HFF-Myc (cell line): ENCODE results near the gene PIEZO1.

Source experiments
- DNase-seq: peaks from one replicate; pipeline ENCODE4 v3.0.0-alpha.2; 2011; ENCODE audit warnings: low read depth; ENCODE audit errors: extremely low read depth
- H3K4me3 ChIP-seq: replicated peaks from 2 replicates; pipeline ENCODE4 v1.5.1; 2011; ENCODE audit warnings: low read depth, mild to moderate bottlenecking, control low read depth, low read length
- TF ChIP-seq, protein P1 (sequence below): IDR thresholded peaks from 2 replicates; pipeline ENCODE4 v1.5.1; 2012; ENCODE audit warnings: mild to moderate bottlenecking, low read depth, low read length, control low read depth; ENCODE audit errors: missing control alignments

The PIEZO1 gene

DNA sequence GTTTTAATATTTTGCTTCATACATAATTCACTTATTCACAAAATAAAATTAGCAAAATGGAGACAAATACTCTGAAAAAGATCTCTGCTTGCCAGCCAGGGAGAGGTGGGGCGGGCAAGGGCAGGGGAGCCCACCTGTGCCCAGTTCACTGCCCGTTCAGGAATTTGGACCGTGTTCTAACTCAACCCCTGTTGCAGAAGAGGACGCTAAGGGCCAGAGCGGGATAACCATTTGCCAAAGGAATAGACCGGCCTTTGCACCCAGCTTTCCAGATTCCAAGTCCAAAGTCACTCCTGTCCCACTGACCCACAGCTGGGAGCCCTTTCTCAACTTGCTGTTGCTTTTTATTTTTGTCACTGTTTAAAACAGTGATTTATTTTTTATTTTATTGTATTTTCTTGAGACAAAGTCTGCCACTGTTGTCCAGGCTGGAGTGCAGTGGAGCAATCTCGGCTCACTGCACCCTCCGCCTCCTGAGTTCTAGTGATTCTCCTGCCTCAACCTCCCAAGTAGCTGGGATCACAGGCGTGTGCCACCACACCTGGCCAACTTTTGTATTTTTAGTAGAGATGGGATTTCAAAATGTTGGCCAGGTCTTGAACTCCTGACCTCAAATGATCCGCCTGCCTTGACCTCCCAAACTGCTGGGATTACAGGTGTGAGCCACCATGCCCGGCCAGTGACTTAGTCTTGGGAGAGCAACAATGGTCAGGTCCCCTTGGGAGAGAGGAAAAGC, 2.7 kb upstream of the PIEZO1 start:
- TF ChIP-seq, protein P1, sequence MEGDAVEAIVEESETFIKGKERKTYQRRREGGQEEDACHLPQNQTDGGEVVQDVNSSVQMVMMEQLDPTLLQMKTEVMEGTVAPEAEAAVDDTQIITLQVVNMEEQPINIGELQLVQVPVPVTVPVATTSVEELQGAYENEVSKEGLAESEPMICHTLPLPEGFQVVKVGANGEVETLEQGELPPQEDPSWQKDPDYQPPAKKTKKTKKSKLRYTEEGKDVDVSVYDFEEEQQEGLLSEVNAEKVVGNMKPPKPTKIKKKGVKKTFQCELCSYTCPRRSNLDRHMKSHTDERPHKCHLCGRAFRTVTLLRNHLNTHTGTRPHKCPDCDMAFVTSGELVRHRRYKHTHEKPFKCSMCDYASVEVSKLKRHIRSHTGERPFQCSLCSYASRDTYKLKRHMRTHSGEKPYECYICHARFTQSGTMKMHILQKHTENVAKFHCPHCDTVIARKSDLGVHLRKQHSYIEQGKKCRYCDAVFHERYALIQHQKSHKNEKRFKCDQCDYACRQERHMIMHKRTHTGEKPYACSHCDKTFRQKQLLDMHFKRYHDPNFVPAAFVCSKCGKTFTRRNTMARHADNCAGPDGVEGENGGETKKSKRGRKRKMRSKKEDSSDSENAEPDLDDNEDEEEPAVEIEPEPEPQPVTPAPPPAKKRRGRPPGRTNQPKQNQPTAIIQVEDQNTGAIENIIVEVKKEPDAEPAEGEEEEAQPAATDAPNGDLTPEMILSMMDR, result no peak
- H3K4me3 ChIP-seq, result no peak overlapping the region
- DNase-seq, result no peak

DNA sequence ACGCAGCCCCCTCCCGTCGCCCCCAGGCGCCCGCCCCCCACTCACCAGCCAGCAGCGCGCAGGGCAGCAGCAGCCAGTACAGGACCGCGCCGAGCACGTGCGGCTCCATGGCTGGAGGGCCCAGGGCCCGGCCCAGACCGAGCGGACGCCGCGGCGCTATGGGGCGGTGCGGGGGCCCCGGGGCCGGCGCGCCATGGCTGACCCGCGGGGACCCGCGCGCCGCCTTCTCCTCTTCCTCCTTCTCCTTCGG, 239 bp downstream of the PIEZO1 start:
- TF ChIP-seq, protein P1, result no peak
- DNase-seq, result no peak
- peak overlapping the region; percentile 79 for H3K4me3 ChIP-seq

DNA sequence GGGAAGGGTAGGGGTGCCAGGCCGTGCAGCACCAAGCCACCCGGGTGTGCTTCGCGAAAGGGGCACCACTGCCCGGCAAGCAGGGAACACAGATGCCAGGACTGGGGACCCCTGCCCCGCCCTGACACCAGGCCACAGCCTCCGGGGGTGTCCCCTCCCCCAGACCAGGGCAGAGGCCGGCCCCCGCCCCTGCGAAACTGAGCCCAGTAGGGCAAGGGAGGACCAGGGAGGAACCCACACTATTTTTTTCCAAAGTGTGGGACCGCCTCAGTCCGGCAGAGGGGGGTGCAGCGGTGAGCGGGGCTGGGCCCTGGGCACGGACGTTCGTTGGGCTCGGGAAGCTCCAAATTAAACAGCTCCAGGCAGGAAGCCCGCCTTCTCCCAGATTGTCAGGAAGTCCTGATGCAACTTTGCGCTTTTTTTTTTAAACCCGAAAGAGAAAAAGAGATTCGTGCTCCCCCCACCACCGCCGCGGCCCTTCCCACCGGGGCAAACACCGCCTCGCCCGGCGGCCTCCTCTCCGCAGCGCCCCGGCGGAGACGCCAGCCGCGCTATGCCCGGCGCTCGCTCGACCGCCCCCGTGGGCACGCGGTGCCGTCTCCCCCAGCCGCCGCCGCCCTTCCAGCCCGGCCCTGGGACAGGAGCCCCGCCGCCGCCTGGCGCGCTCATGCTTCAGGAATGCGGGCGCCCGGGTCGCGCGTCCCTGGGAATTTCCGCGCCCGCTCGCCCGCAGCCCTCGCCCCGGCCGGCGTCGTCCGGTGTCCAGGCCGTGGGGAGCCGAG, 755 bp downstream of the PIEZO1 start:
- peak overlapping the region; percentile 79 for H3K4me3 ChIP-seq
- DNase-seq, result no peak
- TF ChIP-seq, protein P1, result peak; percentile 50

DNA sequence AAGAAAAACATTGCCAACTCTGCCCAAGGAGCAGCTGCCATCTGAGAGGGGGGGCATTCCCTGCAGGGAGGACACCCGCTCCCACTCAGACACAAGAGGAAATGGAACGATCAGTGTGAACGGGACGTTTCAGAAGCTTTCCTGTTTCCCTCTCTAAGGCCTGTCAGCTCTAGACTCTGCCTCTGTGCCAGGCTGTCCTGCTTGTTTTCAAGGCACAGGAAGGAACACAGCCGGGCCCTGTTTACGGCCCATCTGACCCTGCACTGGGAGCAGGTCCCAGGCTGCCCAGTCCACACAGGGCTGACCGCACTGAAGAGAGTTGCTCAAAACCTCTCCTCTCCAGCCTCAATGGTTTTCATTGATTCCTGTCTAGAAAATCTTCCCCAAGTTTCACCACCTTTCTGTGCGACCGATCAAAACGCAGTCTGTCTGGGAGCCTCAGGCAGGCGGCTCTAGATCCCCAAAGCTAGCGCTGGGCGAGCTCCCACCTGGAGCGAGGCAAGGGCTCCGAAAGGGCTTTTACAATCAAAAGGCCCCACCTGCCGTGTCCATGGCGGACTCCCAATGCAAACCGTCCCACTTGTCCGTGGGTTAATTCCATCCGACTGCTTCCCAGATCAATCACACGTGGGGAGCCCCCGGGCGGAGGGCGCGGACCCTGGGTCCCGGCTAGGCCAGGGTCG, 1.5 kb downstream of the PIEZO1 start:
- peak overlapping the region; percentile 79 for H3K4me3 ChIP-seq
- TF ChIP-seq, protein P1, result no peak
- DNase-seq, result no peak

DNA sequence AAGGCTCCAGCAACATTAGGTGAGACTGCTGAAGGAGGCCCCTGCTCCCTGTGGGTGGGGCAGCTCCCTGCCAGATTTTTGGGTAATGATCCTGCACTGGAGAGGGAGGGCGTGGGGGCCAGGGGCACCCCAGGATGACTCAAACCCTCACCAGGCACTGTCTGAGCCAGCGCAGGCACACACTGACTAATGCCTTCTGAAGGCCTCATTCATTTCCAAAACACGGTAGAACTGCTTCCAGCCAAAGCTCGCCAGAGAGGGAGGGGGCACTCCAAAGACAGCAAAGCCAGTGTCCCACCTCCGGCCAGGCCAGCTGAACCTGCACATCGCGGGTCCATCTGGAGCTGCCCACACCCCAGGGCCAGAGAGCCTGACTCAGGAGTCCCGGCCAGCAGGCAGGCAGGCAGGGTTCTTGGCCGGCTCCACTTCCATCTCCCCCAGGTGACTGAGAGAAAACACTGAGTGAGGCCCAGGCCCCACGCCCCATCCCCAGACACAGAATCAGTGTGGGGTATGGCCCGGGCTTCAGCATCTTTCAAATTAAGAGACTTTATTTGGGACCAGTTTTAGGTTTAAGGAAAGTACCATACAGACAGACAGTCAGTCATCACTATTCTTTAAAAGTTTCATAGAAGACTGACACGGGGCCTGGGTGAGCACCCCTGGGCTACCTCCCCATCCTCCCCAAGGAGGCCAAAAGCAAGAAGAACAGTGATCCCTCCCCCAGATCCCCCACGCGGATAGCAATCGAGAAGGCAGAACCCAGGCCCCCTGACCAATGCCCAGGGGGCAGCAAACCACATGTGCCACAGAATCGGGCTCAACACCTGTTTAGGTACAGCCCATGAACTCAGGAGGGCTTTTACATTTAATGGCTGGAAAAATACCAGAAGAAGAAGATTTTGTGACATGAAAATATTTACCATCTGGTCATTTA, 2.3 kb downstream of the PIEZO1 start:
- H3K4me3 ChIP-seq, result peak overlapping the region; percentile 79
- TF ChIP-seq, protein P1, result no peak
- DNase-seq, result no peak
